K562 (cell line): Measurements from ENCODE around the gene IL10. TPM values are rescaled to one million over a fixed set of nuclear protein-coding genes. Genes with fewer than 3 reads are reported as not detected.

Experiments used
- ATAC-seq: fragments of 200-7000 bp; cut with Tn5 transposase; 3 replicates; pipeline ENCODE4 v1.9.1; 2020; ENCODE audit warnings: moderate library complexity
- BruUV-seq: library from RNA; stranded (reverse); fragments of 400-500 nt; replicated peaks from 2 replicates; lab custom pipeline; 2021; lab: Mats Ljungman, UMichigan
- CTCF ChIA-PET: fragments of 300-600 bp; formaldehyde crosslinking; extraction: SDS; loops from one replicate; lab custom pipeline; 2021; ENCODE audit warnings: low intra/inter-chr PET ratio; lab: Yijun Ruan, JAX
- POLR2A ChIA-PET: fragments of 300-600, 350-650 bp; sonication (Branson Sonifier 250); formaldehyde crosslinking; extraction: SDS; loops from one replicate; lab custom pipeline; 2021; ENCODE audit warnings: antibody characterized with exemption, inconsistent platforms; lab: Yijun Ruan, JAX
- DNase-seq, 4 experiments: peaks; one replicate each; pipeline versions ENCODE4 v3.0.0 to v3.0.0-alpha.2; 2011 to 2018; ENCODE audit warnings: low spot score in 3 of 4, mixed read lengths in 3 of 4; ENCODE audit errors: extremely low read depth in 1 of 4
- FAIRE-seq: peaks from 2 replicates; lab custom pipeline; 2011; peaks lifted over from hg19 to GRCh38; lab: Jason Lieb, UNC
- H2AFZ ChIP-seq: 2 replicates; pipeline ENCODE4 v1.6.0; 2011; ENCODE audit warnings: low read depth, low read length, control low read depth, inconsistent platforms
- H3K27ac ChIP-seq: fragments of 200-600 bp; 3 replicates; pipeline ENCODE4 v1.8.0; 2011; ENCODE audit warnings: low read depth, mild to moderate bottlenecking, control low read depth, inconsistent platforms, low read length, moderate library complexity, mixed read lengths; ENCODE audit errors: extremely low read depth
- H3K27me3 ChIP-seq, 2 experiments: fragments of 300-600 bp in 1 of 2; 2 replicates in 1 of 2; 3 replicates in 1 of 2; pipeline versions ENCODE4 v1.6.0 to v1.8.0; 2011; ENCODE audit warnings: inconsistent platforms in 2 of 2, low read length in 2 of 2, mild to moderate bottlenecking in 1 of 2, mixed read lengths in 1 of 2, moderate library complexity in 1 of 2; ENCODE audit not compliant: control insufficient read depth in 2 of 2, insufficient read depth in 2 of 2
- H3K36me3 ChIP-seq: fragments of 300-600 bp; 3 replicates; pipeline ENCODE4 v1.8.0; 2011; ENCODE audit warnings: mild to moderate bottlenecking, low read length, inconsistent platforms; ENCODE audit not compliant: control insufficient read depth, insufficient read depth
- H3K4me1 ChIP-seq, 2 experiments: fragments of 200-600 bp in 1 of 2; replicated peaks in 1 of 2; 2 replicates in 1 of 2; 3 replicates in 1 of 2; pipeline versions ENCODE4 v1.5.1 to v1.8.0; 2011; ENCODE audit warnings: inconsistent platforms in 2 of 2, low read length in 2 of 2, mild to moderate bottlenecking in 1 of 2, mixed read lengths in 1 of 2, moderate library complexity in 1 of 2; ENCODE audit not compliant: control insufficient read depth in 2 of 2, insufficient read depth in 2 of 2
- H3K4me2 ChIP-seq: 2 replicates; pipeline ENCODE4 v1.6.1; 2011; ENCODE audit warnings: low read length, control low read depth, inconsistent platforms, mixed read lengths; ENCODE audit not compliant: insufficient read depth
- H3K4me3 ChIP-seq: fragments of 200-600 bp; sonication (generic), shearing (Covaris generic); 2 replicates; pipeline ENCODE4 v1.5.1; 2016; ENCODE audit warnings: control low read depth, inconsistent platforms
- H3K79me2 ChIP-seq: fragments of 200-600 bp; 3 replicates; pipeline ENCODE4 v1.8.0; 2011; ENCODE audit warnings: low read length, inconsistent platforms; ENCODE audit not compliant: control insufficient read depth, insufficient read depth
- H3K9ac ChIP-seq, 2 experiments: 2 replicates each; pipeline versions ENCODE4 v1.6.0 to v1.6.1; 2011; ENCODE audit warnings: low read depth in 2 of 2, low read length in 2 of 2, control low read depth in 1 of 2, inconsistent platforms in 1 of 2, mild to moderate bottlenecking in 1 of 2, mixed read lengths in 1 of 2; ENCODE audit not compliant: insufficient read depth in 1 of 2
- H3K9me1 ChIP-seq: one replicate; pipeline ENCODE4 v1.6.0; 2011; ENCODE audit warnings: inconsistent platforms, mild to moderate bottlenecking, low read length, moderate library complexity; ENCODE audit not compliant: control insufficient read depth, insufficient read depth
- H3K9me3 ChIP-seq: replicated peaks from 2 replicates; pipeline ENCODE4 v1.5.1; 2011; ENCODE audit warnings: low read depth, low read length, inconsistent platforms; ENCODE audit not compliant: control insufficient read depth, insufficient read depth
- H4K20me1 ChIP-seq: replicated peaks from 2 replicates; pipeline ENCODE4 v1.6.1; 2011; ENCODE audit warnings: low read length, inconsistent platforms, mixed read lengths; ENCODE audit not compliant: control insufficient read depth, insufficient read depth
- AFF1 ChIP-seq, 2 experiments: fragments of 450-650 bp; IDR thresholded peaks; 2 replicates each; pipeline ENCODE4 v1.6.1; 2018; ENCODE audit warnings: mild to moderate bottlenecking in 2 of 2, low read depth in 1 of 2; ENCODE audit not compliant: partially characterized antibody in 2 of 2
- ETV6 ChIP-seq, 3 experiments: fragments of 150-350 bp in 1 of 3; sonication (generic) in 1 of 3; formaldehyde crosslinking in 1 of 3; IDR thresholded peaks; 2 replicates each; pipeline versions ENCODE4 v1.6.1 to v1.8.0; 2014 to 2022; ENCODE audit warnings: borderline replicate concordance in 2 of 3, low read depth in 2 of 3, antibody characterized with exemption in 1 of 3, low read length in 1 of 3, mild to moderate bottlenecking in 1 of 3, missing genetic modification reagents in 1 of 3
- GTF2A2 ChIP-seq: IDR thresholded peaks from 2 replicates; pipeline ENCODE4 v1.6.1; 2016; ENCODE audit warnings: mild to moderate bottlenecking, missing genetic modification characterization, missing compliant biosample characterization
- JUNB ChIP-seq: fragments of 450-650 bp; formaldehyde crosslinking; conservative IDR thresholded peaks from 2 replicates; pipeline ENCODE4 v1.4.0; 2020; ENCODE audit warnings: mild to moderate bottlenecking
- KAT7 ChIP-seq: sonication (generic); formaldehyde crosslinking; IDR thresholded peaks from 2 replicates; pipeline ENCODE4 v1.8.0; 2022; ENCODE audit warnings: missing genetic modification reagents, mild to moderate bottlenecking, borderline replicate concordance
- MEIS2 ChIP-seq: fragments of 450-650 bp; IDR thresholded peaks from 2 replicates; pipeline ENCODE4 v1.6.1; 2014; ENCODE audit warnings: mild to moderate bottlenecking; ENCODE audit not compliant: partially characterized antibody
- SMC3 ChIP-seq: conservative IDR thresholded peaks from 2 replicates; pipeline ENCODE4 v1.6.1; 2011; ENCODE audit warnings: low read depth, low read length, improper control_type of control experiment; ENCODE audit not compliant: insufficient read depth
- SP1 ChIP-seq: sonication (generic); formaldehyde crosslinking; IDR thresholded peaks from 2 replicates; pipeline ENCODE4 v1.8.1; 2022; ENCODE audit warnings: mild to moderate bottlenecking, missing genetic modification reagents
- SPI1 ChIP-seq: IDR thresholded peaks from 2 replicates; pipeline ENCODE4 v1.6.1; 2011; ENCODE audit warnings: low read depth, low read length, control low read depth, borderline replicate concordance
- STAG1 ChIP-seq: sonication (generic); formaldehyde crosslinking; IDR thresholded peaks from 2 replicates; pipeline ENCODE4 v1.5.0; 2020; ENCODE audit warnings: missing genetic modification reagents, borderline replicate concordance
- TCF7 ChIP-seq: sonication (generic); IDR thresholded peaks from 2 replicates; pipeline ENCODE4 v1.6.1; 2016; ENCODE audit warnings: antibody characterized with exemption, borderline replicate concordance
- ZBTB9 ChIP-seq: fragments of 450-650 bp; formaldehyde crosslinking; IDR thresholded peaks from 2 replicates; pipeline ENCODE4 v1.4.0; 2020; ENCODE audit warnings: mild to moderate bottlenecking, moderate library complexity
- ZFX ChIP-seq: sonication (generic); formaldehyde crosslinking; IDR thresholded peaks from 2 replicates; pipeline ENCODE4 v1.8.0; 2022; ENCODE audit warnings: mild to moderate bottlenecking, missing genetic modification reagents, moderate library complexity
- ZKSCAN1 ChIP-seq: fragments of 150-350 bp; IDR thresholded peaks from 2 replicates; pipeline ENCODE4 v1.6.1; 2016; ENCODE audit warnings: low read depth, low read length
- ZKSCAN3 ChIP-seq: fragments of 250-450 bp; sonication (Bioruptor Pico); IDR thresholded peaks from 2 replicates; pipeline ENCODE4 v1.4.0; 2020
- ZNF253 ChIP-seq: fragments of 250-450 bp; sonication (Bioruptor Pico); conservative IDR thresholded peaks from 2 replicates; pipeline ENCODE4 v1.6.1; 2021; ENCODE audit warnings: mild to moderate bottlenecking
- ZSCAN29 ChIP-seq: fragments of 450-650 bp; IDR thresholded peaks from 2 replicates; pipeline ENCODE4 v1.6.1; 2017
- WGBS: fragments of 100-300 bp; shearing (Covaris generic); methylation state at CpG from one replicate; pipeline ENCODE4 v1.1.6; 2016; ENCODE audit warnings: low coverage, mixed read lengths; ENCODE audit not compliant: insufficient coverage; ENCODE audit errors: missing lambda C conversion rate; 5-methylcytosine and 5-hydroxymethylcytosine counted together
- in situ Hi-C: fragments of 300-500 bp; cut with MboI; formaldehyde crosslinking; loops from 4 replicates; pipeline ENCODE4 v1.15.0; 2018; ENCODE audit warnings: inconsistent platforms, mixed read lengths
- intact Hi-C: fragments of 100-400 bp; cut with micrococcal nuclease; formaldehyde crosslinking; loops from 2 replicates; pipeline ENCODE4 v1.14.2; 2022
- polyA plus RNA-seq, 8 experiments: library from polyadenylated mRNA; depleted of rRNA in 4 of 8; stranded (reverse) in 5 of 8; unstranded in 3 of 8; fragments of >200 nt; fragmentation: Nextera tagmentation in 2 of 8; fragmentation: Illumina TruSeq in 1 of 8; extraction: Ambion mirVana in 2 of 8; extraction: Trizol in 1 of 8; gene quantifications; 2 replicates each; pipeline versions ENCODE4 v1.2.1 to v1.2.3, GENCODE V29; 2011 to 2014; ENCODE audit warnings: inconsistent platforms in 1 of 8, missing spikeins in 1 of 8
- total RNA-seq, 7 experiments: library from RNA; depleted of rRNA in 6 of 7; stranded (reverse); fragments of >200 nt in 6 of 7; fragmentation: Illumina TruSeq in 2 of 7; extraction: Trizol in 2 of 7; gene quantifications; 2 replicates each; pipeline versions ENCODE4 v1.2.1 to v1.2.3, GENCODE V29; 2011 to 2021; ENCODE audit warnings: low replicate concordance in 1 of 7

IL10 gene
- total and polyA plus RNA-seq, 9 of the 15 experiments (the other 6 are each of a cell fraction or from before 2014, with no cell fraction given) = 0.29 TPM; not detected in 8

GRCh38 chr1:206734499-206735142, 37.7 kb downstream of the IL10 start:
- no peaks in the 10 kb centered on the region; a peak in 1 of 5 replicates for H3K27me3 ChIP-seq
- WGBS = 52% methylated on average over 9 of the region's 9 CpGs
- H2AFZ ChIP-seq = no peak overlapping the region
- peaks cover 10 to 17% of the 10 kb centered on the region in 2 experiments for H3K4me1 ChIP-seq
- H3K79me2 ChIP-seq = no peaks in the 10 kb centered on the region
- no peak overlapping the region for H3K4me2 ChIP-seq
- H3K9me1 ChIP-seq = peaks cover 16% of the 10 kb centered on the region
- no TSS peak for BruUV-seq
- intact Hi-C loops = loop anchor here (1.0 to 10.0 kb wide), 6 partner anchors 74 to 763 kb away; partner anchors contain the start of genes CR1 and DYRK3
- no peak overlapping the region for H3K27ac ChIP-seq
- no peak overlapping the region for H3K9ac ChIP-seq
- DNase-seq (peak; percentile 72 to 79 (median 76)), FAIRE-seq (peak; percentile 78), ATAC-seq (peak; percentile 84)
- POLR2A ChIA-PET = interaction anchor here (0.6 to 1.8 kb wide), 11 partner anchors 8 to 178 kb away, joined by 3 to 10 read pairs (median 4); no protein-coding TSS in a partner anchor
- no peaks in the 10 kb centered on the region for H3K9me3 ChIP-seq
- CTCF ChIA-PET = interaction anchor here (0.6 to 3.2 kb wide), 4 partner anchors 74 to 1466 kb away, joined by 3 to 27 read pairs (median 6); no protein-coding TSS in a partner anchor
- no peak overlapping the region for H3K4me3 ChIP-seq
- H3K36me3 ChIP-seq = peaks cover 46% of the 10 kb centered on the region
- peaks cover 36% of the 10 kb centered on the region for H4K20me1 ChIP-seq
- in situ Hi-C loops = loop anchor here (5.0 kb wide), 3 partner anchors 68 to 248 kb away; no protein-coding TSS in a partner anchor
- TF ChIP-seq ZBTB9 (CRISPR knock-in tag) = peak; percentile 60; the same call in 1 of the 2 replicates
- no peak for TF ChIP-seq MEIS2
- TF ChIP-seq ZFX (CRISPR knock-in tag) = no peak
- TF ChIP-seq STAG1 = peak; percentile 73; the same call in 1 of the 2 replicates
- TF ChIP-seq JUNB (CRISPR knock-in tag) = no peak
- 0 out of 2 replicates have a peak, but pooled peaks have one; percentile 11 for TF ChIP-seq ZKSCAN1
- TF ChIP-seq AFF1 (IDR thresholded peaks at IDR 0.05; ENCODE audit: low read depth in 1 of 2, partially characterized antibody in 2 of 2) = no peak
- no peak for TF ChIP-seq ZNF253
- no peak for TF ChIP-seq TCF7
- TF ChIP-seq SPI1 = no peak
- TF ChIP-seq ETV6 (IDR thresholded peaks at IDR 0.05; ENCODE audit: borderline replicate concordance in 1 of 2, low read depth in 2 of 2, low read length in 1 of 2) = no peak
- no peak for TF ChIP-seq ETV6 (CRISPR knock-in tag; IDR thresholded peaks at IDR 0.05; ENCODE audit: borderline replicate concordance)
- no peak for TF ChIP-seq ZSCAN29
- peak; percentile 68 for TF ChIP-seq SMC3
- 0 out of 2 replicates have a peak, but pooled peaks have one; percentile 5 for TF ChIP-seq SP1 (CRISPR knock-in tag)
- no peak for TF ChIP-seq GTF2A2
- no peak for TF ChIP-seq ZKSCAN3 (CRISPR knock-in tag)
- 0 out of 2 replicates have a peak, but pooled peaks have one; percentile 22 for TF ChIP-seq KAT7 (CRISPR knock-in tag)
